Neural progenitor cell (in vitro differentiated cells): ENCODE results near the gene KRTAP2-1.

Experiments
- EZH2 ChIP-seq: fragments of 200-600 bp; sonication (generic); IDR thresholded peaks from 2 replicates; pipeline ENCODE4 v1.6.1; 2017; ENCODE audit warnings: antibody characterized with exemption, mild to moderate bottlenecking, moderate library complexity
- EZH2phosphoT487 ChIP-seq: fragments of 200-600 bp; sonication (generic); IDR thresholded peaks from 2 replicates; pipeline ENCODE4 v1.6.1; 2017; ENCODE audit warnings: antibody characterized with exemption
- TF ChIP-seq, protein P1 (sequence below): fragments of 200-600 bp; sonication (generic); IDR thresholded peaks from 2 replicates; pipeline ENCODE4 v1.5.1; 2017; ENCODE audit warnings: antibody characterized with exemption, mild to moderate bottlenecking

DNA sequence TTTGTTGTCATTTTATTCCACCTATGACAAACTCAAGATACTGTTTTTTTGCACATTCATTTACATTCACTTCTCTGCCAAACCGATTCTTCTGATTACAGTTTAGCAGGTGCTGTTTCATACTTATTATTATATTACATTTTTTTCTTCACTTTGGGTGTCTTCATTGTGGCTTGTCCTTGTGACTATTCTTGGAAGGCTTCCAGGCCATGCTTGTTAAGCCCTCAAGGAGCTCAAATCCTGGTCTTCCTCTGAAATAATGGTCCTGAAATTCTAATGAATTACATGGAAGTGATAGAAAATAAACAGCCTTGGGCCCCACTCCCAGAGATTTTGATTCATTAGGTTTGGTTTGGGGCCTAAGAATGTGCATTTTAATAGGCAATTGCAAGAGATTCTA, 17.2 kb upstream of the KRTAP2-1 start:
- TF ChIP-seq, protein P1, sequence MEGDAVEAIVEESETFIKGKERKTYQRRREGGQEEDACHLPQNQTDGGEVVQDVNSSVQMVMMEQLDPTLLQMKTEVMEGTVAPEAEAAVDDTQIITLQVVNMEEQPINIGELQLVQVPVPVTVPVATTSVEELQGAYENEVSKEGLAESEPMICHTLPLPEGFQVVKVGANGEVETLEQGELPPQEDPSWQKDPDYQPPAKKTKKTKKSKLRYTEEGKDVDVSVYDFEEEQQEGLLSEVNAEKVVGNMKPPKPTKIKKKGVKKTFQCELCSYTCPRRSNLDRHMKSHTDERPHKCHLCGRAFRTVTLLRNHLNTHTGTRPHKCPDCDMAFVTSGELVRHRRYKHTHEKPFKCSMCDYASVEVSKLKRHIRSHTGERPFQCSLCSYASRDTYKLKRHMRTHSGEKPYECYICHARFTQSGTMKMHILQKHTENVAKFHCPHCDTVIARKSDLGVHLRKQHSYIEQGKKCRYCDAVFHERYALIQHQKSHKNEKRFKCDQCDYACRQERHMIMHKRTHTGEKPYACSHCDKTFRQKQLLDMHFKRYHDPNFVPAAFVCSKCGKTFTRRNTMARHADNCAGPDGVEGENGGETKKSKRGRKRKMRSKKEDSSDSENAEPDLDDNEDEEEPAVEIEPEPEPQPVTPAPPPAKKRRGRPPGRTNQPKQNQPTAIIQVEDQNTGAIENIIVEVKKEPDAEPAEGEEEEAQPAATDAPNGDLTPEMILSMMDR = no peak
- TF ChIP-seq EZH2 = no peak
- no peak for TF ChIP-seq EZH2phosphoT487
